ENCODE measurements around the gene PAK2. TPM values are rescaled to one million over a fixed set of nuclear protein-coding genes. Genes with fewer than 3 reads are reported as not detected.
A peak's percentile ranks its signal among the peaks of the same experiment; 100 is the strongest.

PAK2 gene
- total and polyA plus RNA-seq, 9 of the 15 experiments (the other 6 are each of a cell fraction or from before 2014, with no cell fraction given): 13.2 to 72.4 (median 35.7) TPM

DNA sequence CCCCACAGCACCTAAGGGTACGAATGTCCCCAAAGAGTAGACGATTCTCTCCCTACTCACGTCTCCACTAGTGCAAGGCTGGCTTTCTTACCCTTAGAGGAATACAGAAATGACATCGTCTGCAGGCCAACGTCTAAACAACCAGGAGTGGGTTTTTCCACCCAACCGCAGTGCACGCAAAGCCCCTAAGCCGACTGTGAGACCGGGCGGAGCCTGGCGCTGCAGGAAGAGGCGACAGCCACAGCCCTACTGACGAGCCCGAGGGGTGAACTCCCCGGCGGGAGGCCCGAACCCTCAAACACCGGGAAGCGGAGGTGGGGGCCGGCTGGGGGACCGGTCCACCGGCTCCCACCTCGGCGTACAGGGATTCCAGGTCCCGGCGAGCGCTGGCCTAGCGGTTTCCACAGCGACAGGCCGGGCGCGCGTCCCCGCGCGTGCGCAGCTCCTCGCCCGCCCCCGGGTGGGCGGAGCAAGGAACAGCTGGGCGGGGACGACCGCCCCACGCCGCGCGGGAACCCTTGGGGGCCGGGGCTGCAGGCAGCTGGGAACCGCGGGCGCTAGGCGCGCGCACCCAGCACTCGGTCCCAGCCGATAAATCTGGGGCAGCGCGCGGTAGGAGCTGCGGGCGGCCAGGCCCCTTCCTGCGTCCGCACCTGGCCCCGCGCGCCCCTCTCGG is 27.7 kb upstream of the PAK2 start, which contains the start of the genes CEP19 and PIGX (continued):
- TF ChIP-seq BRF1 (IDR thresholded peaks at IDR 0.05; ENCODE audit: borderline replicate concordance, extremely low read depth, insufficient read length) (no peak), ZFPM2 (CRISPR knock-in tag; IDR thresholded peaks at IDR 0.05) (no peak), HDAC3 (IDR thresholded peaks at IDR 0.05; ENCODE audit: borderline replicate concordance, partially characterized antibody) (no peak), PTRF (tag; IDR thresholded peaks at IDR 0.05) (no peak), EWSR1 (IDR thresholded peaks at IDR 0.05; ENCODE audit: borderline replicate concordance, low read depth, partially characterized antibody) (no peak), ZFX (CRISPR knock-in tag; IDR thresholded peaks at IDR 0.05) (peak; percentile 78; the same call in 1 of the 2 replicates), CBX2 (IDR thresholded peaks at IDR 0.05; ENCODE audit: insufficient read depth, low read length, poor library complexity, severe bottlenecking) (no peak), ELF1 (tag; IDR thresholded peaks at IDR 0.05) (peak; percentile 59; the same call in 1 of the 2 replicates), RAD21 (CRISPR knock-in tag; conservative IDR thresholded peaks at IDR 0.05 in 1 of 2, IDR thresholded peaks at IDR 0.05 in 1 of 2) (no peak), NRF1 (conservative IDR thresholded peaks at IDR 0.05 in 1 of 2, IDR thresholded peaks at IDR 0.05 in 1 of 2) (peak; percentile 97), ZNF436 (CRISPR knock-in tag; IDR thresholded peaks at IDR 0.05) (no peak), L3MBTL2 (IDR thresholded peaks at IDR 0.05) (peak; percentile 22; the same call in 1 of the 2 replicates)
- TF ChIP-seq, protein P1, sequence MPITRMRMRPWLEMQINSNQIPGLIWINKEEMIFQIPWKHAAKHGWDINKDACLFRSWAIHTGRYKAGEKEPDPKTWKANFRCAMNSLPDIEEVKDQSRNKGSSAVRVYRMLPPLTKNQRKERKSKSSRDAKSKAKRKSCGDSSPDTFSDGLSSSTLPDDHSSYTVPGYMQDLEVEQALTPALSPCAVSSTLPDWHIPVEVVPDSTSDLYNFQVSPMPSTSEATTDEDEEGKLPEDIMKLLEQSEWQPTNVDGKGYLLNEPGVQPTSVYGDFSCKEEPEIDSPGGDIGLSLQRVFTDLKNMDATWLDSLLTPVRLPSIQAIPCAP (CRISPR knock-in tag; IDR thresholded peaks at IDR 0.05; ENCODE audit: borderline replicate concordance): no peak
- TF ChIP-seq, protein P2, sequence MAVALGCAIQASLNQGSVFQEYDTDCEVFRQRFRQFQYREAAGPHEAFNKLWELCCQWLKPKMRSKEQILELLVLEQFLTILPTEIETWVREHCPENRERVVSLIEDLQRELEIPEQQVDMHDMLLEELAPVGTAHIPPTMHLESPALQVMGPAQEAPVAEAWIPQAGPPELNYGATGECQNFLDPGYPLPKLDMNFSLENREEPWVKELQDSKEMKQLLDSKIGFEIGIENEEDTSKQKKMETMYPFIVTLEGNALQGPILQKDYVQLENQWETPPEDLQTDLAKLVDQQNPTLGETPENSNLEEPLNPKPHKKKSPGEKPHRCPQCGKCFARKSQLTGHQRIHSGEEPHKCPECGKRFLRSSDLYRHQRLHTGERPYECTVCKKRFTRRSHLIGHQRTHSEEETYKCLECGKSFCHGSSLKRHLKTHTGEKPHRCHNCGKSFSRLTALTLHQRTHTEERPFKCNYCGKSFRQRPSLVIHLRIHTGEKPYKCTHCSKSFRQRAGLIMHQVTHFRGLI (CRISPR knock-in tag; IDR thresholded peaks at IDR 0.05): no peak
- TF ChIP-seq, protein P3, sequence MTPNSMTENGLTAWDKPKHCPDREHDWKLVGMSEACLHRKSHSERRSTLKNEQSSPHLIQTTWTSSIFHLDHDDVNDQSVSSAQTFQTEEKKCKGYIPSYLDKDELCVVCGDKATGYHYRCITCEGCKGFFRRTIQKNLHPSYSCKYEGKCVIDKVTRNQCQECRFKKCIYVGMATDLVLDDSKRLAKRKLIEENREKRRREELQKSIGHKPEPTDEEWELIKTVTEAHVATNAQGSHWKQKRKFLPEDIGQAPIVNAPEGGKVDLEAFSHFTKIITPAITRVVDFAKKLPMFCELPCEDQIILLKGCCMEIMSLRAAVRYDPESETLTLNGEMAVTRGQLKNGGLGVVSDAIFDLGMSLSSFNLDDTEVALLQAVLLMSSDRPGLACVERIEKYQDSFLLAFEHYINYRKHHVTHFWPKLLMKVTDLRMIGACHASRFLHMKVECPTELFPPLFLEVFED (CRISPR knock-in tag; conservative IDR thresholded peaks at IDR 0.05): no peak
- TF ChIP-seq, protein P4, sequence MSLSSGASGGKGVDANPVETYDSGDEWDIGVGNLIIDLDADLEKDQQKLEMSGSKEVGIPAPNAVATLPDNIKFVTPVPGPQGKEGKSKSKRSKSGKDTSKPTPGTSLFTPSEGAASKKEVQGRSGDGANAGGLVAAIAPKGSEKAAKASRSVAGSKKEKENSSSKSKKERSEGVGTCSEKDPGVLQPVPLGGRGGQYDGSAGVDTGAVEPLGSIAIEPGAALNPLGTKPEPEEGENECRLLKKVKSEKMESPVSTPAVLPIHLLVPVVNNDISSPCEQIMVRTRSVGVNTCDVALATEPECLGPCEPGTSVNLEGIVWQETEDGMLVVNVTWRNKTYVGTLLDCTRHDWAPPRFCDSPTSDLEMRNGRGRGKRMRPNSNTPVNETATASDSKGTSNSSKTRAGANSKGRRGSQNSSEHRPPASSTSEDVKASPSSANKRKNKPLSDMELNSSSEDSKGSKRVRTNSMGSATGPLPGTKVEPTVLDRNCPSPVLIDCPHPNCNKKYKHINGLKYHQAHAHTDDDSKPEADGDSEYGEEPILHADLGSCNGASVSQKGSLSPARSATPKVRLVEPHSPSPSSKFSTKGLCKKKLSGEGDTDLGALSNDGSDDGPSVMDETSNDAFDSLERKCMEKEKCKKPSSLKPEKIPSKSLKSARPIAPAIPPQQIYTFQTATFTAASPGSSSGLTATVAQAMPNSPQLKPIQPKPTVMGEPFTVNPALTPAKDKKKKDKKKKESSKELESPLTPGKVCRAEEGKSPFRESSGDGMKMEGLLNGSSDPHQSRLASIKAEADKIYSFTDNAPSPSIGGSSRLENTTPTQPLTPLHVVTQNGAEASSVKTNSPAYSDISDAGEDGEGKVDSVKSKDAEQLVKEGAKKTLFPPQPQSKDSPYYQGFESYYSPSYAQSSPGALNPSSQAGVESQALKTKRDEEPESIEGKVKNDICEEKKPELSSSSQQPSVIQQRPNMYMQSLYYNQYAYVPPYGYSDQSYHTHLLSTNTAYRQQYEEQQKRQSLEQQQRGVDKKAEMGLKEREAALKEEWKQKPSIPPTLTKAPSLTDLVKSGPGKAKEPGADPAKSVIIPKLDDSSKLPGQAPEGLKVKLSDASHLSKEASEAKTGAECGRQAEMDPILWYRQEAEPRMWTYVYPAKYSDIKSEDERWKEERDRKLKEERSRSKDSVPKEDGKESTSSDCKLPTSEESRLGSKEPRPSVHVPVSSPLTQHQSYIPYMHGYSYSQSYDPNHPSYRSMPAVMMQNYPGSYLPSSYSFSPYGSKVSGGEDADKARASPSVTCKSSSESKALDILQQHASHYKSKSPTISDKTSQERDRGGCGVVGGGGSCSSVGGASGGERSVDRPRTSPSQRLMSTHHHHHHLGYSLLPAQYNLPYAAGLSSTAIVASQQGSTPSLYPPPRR (CRISPR knock-in tag; IDR thresholded peaks at IDR 0.05; ENCODE audit: borderline replicate concordance): no peak
